Esophagus muscularis mucosa (tissue), 4 donors: Measurements from ENCODE around the gene DAZAP1. TPM values are rescaled to one million over a fixed set of nuclear protein-coding genes. Genes with fewer than 3 reads are reported as not detected.
"Not testable (repeated sequence)": the region's sequence is repeated elsewhere in the genome, so short reads cannot be mapped to it uniquely, and the experiment has no call there.

ENCODE experiments used
- DNase-seq: peaks from one replicate; pipeline ENCODE4 v3.0.0-alpha.2; 2017; ENCODE audit errors: extremely low spot score
- H3K27ac ChIP-seq, 4 donors: fragments of 200-600 bp; sonication (generic); replicated peaks in 1 of 4; 1 replicate in 3 of 4; 2 replicates in 1 of 4; pipeline ENCODE4 v1.5.1; 2016 to 2019; ENCODE audit warnings: mild to moderate bottlenecking in 1 of 4
- H3K27me3 ChIP-seq, 4 donors: fragments of 200-600 bp; sonication (generic); one replicate each; pipeline versions ENCODE4 v1.5.1 to v1.6.0; 2016 to 2019
- H3K36me3 ChIP-seq, 4 donors: fragments of 200-600 bp; sonication (generic); one replicate each; pipeline ENCODE4 v1.5.1; 2016 to 2019
- H3K4me1 ChIP-seq, 4 donors: fragments of 200-600 bp; sonication (generic); one replicate each; pipeline ENCODE4 v1.5.1; 2016 to 2019
- H3K4me3 ChIP-seq, 4 donors: fragments of 200-600 bp; sonication (generic); 1 replicate in 2 of 4; 2 replicates in 2 of 4; pipeline ENCODE4 v1.5.1; 2016 to 2019; ENCODE audit warnings: mild to moderate bottlenecking in 4 of 4, moderate library complexity in 1 of 4
- H3K9me3 ChIP-seq, 4 donors: fragments of 200-600 bp; sonication (generic); 1 replicate in 3 of 4; 2 replicates in 1 of 4; pipeline ENCODE4 v1.5.1; 2016 to 2019
- CTCF ChIP-seq, 3 experiments: fragments of 200-600 bp in 2 of 3; fragments of 450-650 bp in 1 of 3; sonication (generic) in 2 of 3; IDR thresholded peaks; one replicate each; pipeline ENCODE4 v1.5.1; 2017 to 2019; ENCODE audit warnings: antibody characterized with exemption in 3 of 3, mild to moderate bottlenecking in 2 of 3, moderate library complexity in 1 of 3
- EP300 ChIP-seq: sonication (generic); formaldehyde crosslinking; IDR thresholded peaks from one replicate; pipeline ENCODE4 v1.6.1; 2017; ENCODE audit warnings: antibody characterized with exemption
- POLR2A ChIP-seq: fragments of 450-650 bp; IDR thresholded peaks from one replicate; pipeline ENCODE4 v1.6.1; 2017; ENCODE audit warnings: antibody characterized with exemption, moderate library complexity, mild to moderate bottlenecking, low read depth
- POLR2AphosphoS5 ChIP-seq, 2 donors: sonication (generic); formaldehyde crosslinking; IDR thresholded peaks; one replicate each; pipeline ENCODE4 v1.6.1; 2017; ENCODE audit warnings: antibody characterized with exemption in 2 of 2
- WGBS: methylation state at CpG from one replicate; pipeline ENCODE4 v1.1.5; 2018; 5-methylcytosine and 5-hydroxymethylcytosine counted together
- intact Hi-C: fragments of 100-400 bp; cut with DNase I; formaldehyde crosslinking; loops from one replicate; pipeline ENCODE4 v1.15.1; 2023
- total RNA-seq, 4 donors: library from RNA; depleted of rRNA; stranded (reverse); fragments of >200 nt; gene quantifications; one replicate each; pipeline versions ENCODE4 v1.1.0 to v1.2.1, GENCODE V29; 2016

DAZAP1 gene
- total RNA-seq, 4 donors from 2014 or later = 44.9 to 79.4 (median 52.9) TPM

- Histone ChIP-seq H3K27me3 (peaks cover 26 to 65% (median 39%) of the 10 kb centered on the region in 4 donors), H3K27ac (no peak overlapping the region), H3K4me1 (peaks cover 37 to 81% (median 70%) of the 10 kb centered on the region in 4 donors), H3K36me3 (peaks cover 0 to 37% (median 16%) of the 10 kb centered on the region in 4 donors), H3K9me3 (no peaks in the 10 kb centered on the region), H3K4me3 (no peak overlapping the region)
- intact Hi-C loops = no loop called here
- no peak for TF ChIP-seq POLR2A
- no peak for DNase-seq
- WGBS = 77% methylated on average over 11 of the region's 31 CpGs
These were observed 66.8 kb downstream of the DAZAP1 start for GRCh38 chr19:1474011-1474764.

- DNase-seq = no peak
- intact Hi-C loops = no loop called here
- peaks cover 23 to 59% (median 36%) of the 10 kb centered on the region in 4 donors for H3K27me3 ChIP-seq
- H3K36me3 ChIP-seq = peaks cover 0 to 37% (median 16%) of the 10 kb centered on the region in 4 donors
- H3K9me3 ChIP-seq = no peaks in the 10 kb centered on the region
- WGBS = 81% methylated on average over 11 of the region's 26 CpGs
- H3K4me3 ChIP-seq = no peak overlapping the region
- no peak overlapping the region for H3K27ac ChIP-seq
- peaks cover 39 to 81% (median 71%) of the 10 kb centered on the region in 4 donors for H3K4me1 ChIP-seq
- TF ChIP-seq POLR2AphosphoS5 (IDR thresholded peaks at IDR 0.05) = no peak
- no peak for TF ChIP-seq POLR2A
- TF ChIP-seq EP300 = no peak
- no peak for TF ChIP-seq CTCF (IDR thresholded peaks at IDR 0.05)
These were observed 67.5 kb downstream of the DAZAP1 start for GRCh38 chr19:1474765-1475351.

GRCh38 chr19:1475751-1476437 is 68.5 kb downstream of the DAZAP1 start:
- Histone ChIP-seq H3K4me3 (no peak overlapping the region), H3K9me3 (no peaks in the 10 kb centered on the region), H3K36me3 (peaks cover 0 to 37% (median 16%) of the 10 kb centered on the region in 4 donors), H3K27ac (no peak overlapping the region), H3K27me3 (peaks cover 13 to 48% (median 26%) of the 10 kb centered on the region in 4 donors), H3K4me1 (peaks cover 29 to 72% (median 62%) of the 10 kb centered on the region in 4 donors)
- DNase-seq = no peak
- 85% methylated on average over 22 of the region's 31 CpGs for WGBS
- intact Hi-C loops = no loop called here
- TF ChIP-seq EP300 = no peak
- no peak for TF ChIP-seq CTCF (IDR thresholded peaks at IDR 0.05)
- TF ChIP-seq POLR2A = no peak
- TF ChIP-seq POLR2AphosphoS5 (IDR thresholded peaks at IDR 0.05) = no peak

GRCh38 chr19:1477056-1477455 is 69.7 kb downstream of the DAZAP1 start:
- H3K9me3 ChIP-seq, H3K4me3 ChIP-seq, H3K27ac ChIP-seq, DNase-seq, intact Hi-C loops: not testable (repeated sequence)
- peaks cover 2 to 37% (median 14%) of the 10 kb centered on the region in 4 donors for H3K27me3 ChIP-seq
- H3K36me3 ChIP-seq = peaks cover 0 to 37% (median 16%) of the 10 kb centered on the region in 4 donors
- WGBS = 88% methylated on average over 9 of the region's 9 CpGs
- peaks cover 22 to 60% (median 50%) of the 10 kb centered on the region in 4 donors for H3K4me1 ChIP-seq

- H3K9me3 ChIP-seq = no peaks in the 10 kb centered on the region
- peaks cover 0 to 33% (median 16%) of the 10 kb centered on the region in 4 donors for H3K36me3 ChIP-seq
- H3K27ac ChIP-seq = peak within 1 kb of the TSS; percentile 71 to 79 (median 74)
- no peak for TF ChIP-seq CTCF (IDR thresholded peaks at IDR 0.05)
- TF ChIP-seq POLR2AphosphoS5 (IDR thresholded peaks at IDR 0.05) = peak; percentile 89 to 94
- intact Hi-C loops = no loop called here
- peaks cover 0 to 16% (median 0%) of the 10 kb centered on the region in 4 donors for H3K27me3 ChIP-seq
- 2% methylated on average over 9 of the region's 71 CpGs for WGBS
- peak within 1 kb of the TSS; percentile 80 to 98 (median 94) for H3K4me3 ChIP-seq
- peaks cover 17 to 40% (median 33%) of the 10 kb centered on the region in 4 donors for H3K4me1 ChIP-seq
- peak; percentile 97 for DNase-seq
These were observed 71.7 kb downstream of the DAZAP1 start, which contains the start of gene C19orf25 for GRCh38 chr19:1478934-1479707. Gene C19orf25 (minus strand): TSS chr19:1479215. CDS start chr19:1478903, 312 bp downstream.
